Chondrocyte (in vitro differentiated cells): ENCODE results near the gene MYO7A. TPM values are rescaled to one million over a fixed set of nuclear protein-coding genes. Genes with fewer than 3 reads are reported as not detected.

Source experiments
- DNase-seq: peaks from one replicate; pipeline ENCODE4 v3.0.0; 2021; ENCODE audit warnings: mixed read lengths, low spot score
- H3K27ac Mint-ChIP-seq: one replicate; pipeline ENCODE4 v1.8.0; 2021; ENCODE audit warnings: mild to moderate bottlenecking, moderate library complexity, mixed read lengths; ENCODE audit not compliant: unreplicated experiment
- H3K27me3 Mint-ChIP-seq: 2 replicates; pipeline ENCODE4 v1.8.0; 2021; ENCODE audit warnings: low read depth, mixed read lengths
- H3K36me3 Mint-ChIP-seq: 2 replicates; pipeline ENCODE4 v1.8.0; 2021; ENCODE audit warnings: low read depth, mixed read lengths
- H3K4me1 Mint-ChIP-seq: 2 replicates; pipeline ENCODE4 v1.8.0; 2021; ENCODE audit warnings: low read depth, mild to moderate bottlenecking, mixed read lengths
- H3K4me3 Mint-ChIP-seq: one replicate; pipeline ENCODE4 v1.8.0; 2021; ENCODE audit warnings: mild to moderate bottlenecking, moderate library complexity, mixed read lengths; ENCODE audit not compliant: unreplicated experiment
- H3K9me3 Mint-ChIP-seq: 2 replicates; pipeline ENCODE4 v1.8.0; 2021; ENCODE audit warnings: low read depth, mixed read lengths
- total RNA-seq: library from RNA; stranded (reverse); gene quantifications from 3 replicates; pipeline ENCODE4 v1.2.1, GENCODE V29; 2021
- TF ChIP-seq, protein P1 (sequence below): fragments of 200-600 bp; sonication (generic); IDR thresholded peaks from 2 replicates; pipeline ENCODE4 v1.5.0; 2021; ENCODE audit warnings: antibody characterized with exemption, mild to moderate bottlenecking, moderate library complexity

The MYO7A gene
- total RNA-seq, 1 donor from 2014 or later: not detected

DNA sequence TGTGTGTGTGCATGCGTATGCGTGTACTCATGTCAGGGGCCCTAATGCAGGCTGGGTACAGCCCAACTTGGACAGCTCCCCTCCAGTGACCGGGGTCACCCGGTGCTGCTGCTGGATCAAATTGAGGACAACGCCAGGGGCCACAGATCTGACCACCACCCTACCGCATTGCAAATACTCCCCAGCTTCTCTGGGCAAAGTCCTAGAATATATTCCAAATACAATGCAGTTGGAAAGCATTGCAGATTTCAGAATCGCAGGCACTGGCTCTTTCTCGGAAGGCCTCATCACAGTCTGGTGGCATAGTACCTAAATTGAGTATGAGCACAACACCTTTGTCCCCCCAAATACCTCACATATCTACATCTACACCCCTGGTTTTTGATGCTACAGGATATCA, 43.2 kb downstream of the MYO7A start:
- DNase-seq: peak; percentile 54
- H3K4me1 Mint-ChIP-seq: peaks cover 6% of the 10 kb centered on the region
- peaks cover 2% of the 10 kb centered on the region for H3K27me3 Mint-ChIP-seq
- no peaks in the 10 kb centered on the region for H3K36me3 Mint-ChIP-seq
- no peak overlapping the region for H3K4me3 Mint-ChIP-seq
- H3K27ac Mint-ChIP-seq: no peak overlapping the region
- H3K9me3 Mint-ChIP-seq: no peaks in the 10 kb centered on the region
- TF ChIP-seq, protein P1, sequence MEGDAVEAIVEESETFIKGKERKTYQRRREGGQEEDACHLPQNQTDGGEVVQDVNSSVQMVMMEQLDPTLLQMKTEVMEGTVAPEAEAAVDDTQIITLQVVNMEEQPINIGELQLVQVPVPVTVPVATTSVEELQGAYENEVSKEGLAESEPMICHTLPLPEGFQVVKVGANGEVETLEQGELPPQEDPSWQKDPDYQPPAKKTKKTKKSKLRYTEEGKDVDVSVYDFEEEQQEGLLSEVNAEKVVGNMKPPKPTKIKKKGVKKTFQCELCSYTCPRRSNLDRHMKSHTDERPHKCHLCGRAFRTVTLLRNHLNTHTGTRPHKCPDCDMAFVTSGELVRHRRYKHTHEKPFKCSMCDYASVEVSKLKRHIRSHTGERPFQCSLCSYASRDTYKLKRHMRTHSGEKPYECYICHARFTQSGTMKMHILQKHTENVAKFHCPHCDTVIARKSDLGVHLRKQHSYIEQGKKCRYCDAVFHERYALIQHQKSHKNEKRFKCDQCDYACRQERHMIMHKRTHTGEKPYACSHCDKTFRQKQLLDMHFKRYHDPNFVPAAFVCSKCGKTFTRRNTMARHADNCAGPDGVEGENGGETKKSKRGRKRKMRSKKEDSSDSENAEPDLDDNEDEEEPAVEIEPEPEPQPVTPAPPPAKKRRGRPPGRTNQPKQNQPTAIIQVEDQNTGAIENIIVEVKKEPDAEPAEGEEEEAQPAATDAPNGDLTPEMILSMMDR: no peak

- no peak overlapping the region for H3K27ac Mint-ChIP-seq
- peak; percentile 73 for DNase-seq
- TF ChIP-seq, protein P1: no peak
- H3K36me3 Mint-ChIP-seq: no peaks in the 10 kb centered on the region
- no peak overlapping the region for H3K4me3 Mint-ChIP-seq
- H3K27me3 Mint-ChIP-seq: peaks cover 2% of the 10 kb centered on the region
- H3K4me1 Mint-ChIP-seq: peaks cover 6% of the 10 kb centered on the region
- no peaks in the 10 kb centered on the region for H3K9me3 Mint-ChIP-seq
Observed at GRCh38 chr11:77171885-77172665, 44.0 kb downstream of the MYO7A start.

GRCh38 chr11:77172666-77172982, 44.6 kb downstream of the MYO7A start:
- H3K4me1 Mint-ChIP-seq: peaks cover 6% of the 10 kb centered on the region
- no peak overlapping the region for H3K4me3 Mint-ChIP-seq
- H3K27ac Mint-ChIP-seq: no peak overlapping the region
- H3K36me3 Mint-ChIP-seq: no peaks in the 10 kb centered on the region
- H3K9me3 Mint-ChIP-seq: no peaks in the 10 kb centered on the region
- peak; percentile 86 for DNase-seq
- TF ChIP-seq, protein P1: no peak
- peaks cover 2% of the 10 kb centered on the region for H3K27me3 Mint-ChIP-seq

- no peaks in the 10 kb centered on the region for H3K27me3 Mint-ChIP-seq
- no peak overlapping the region for H3K4me3 Mint-ChIP-seq
- no peaks in the 10 kb centered on the region for H3K36me3 Mint-ChIP-seq
- H3K27ac Mint-ChIP-seq: no peak overlapping the region
- DNase-seq: peak; percentile 50
- H3K4me1 Mint-ChIP-seq: peaks cover 6% of the 10 kb centered on the region
- TF ChIP-seq, protein P1: no peak
- H3K9me3 Mint-ChIP-seq: no peaks in the 10 kb centered on the region
Observed at GRCh38 chr11:77173494-77173893, 45.4 kb downstream of the MYO7A start.

- H3K36me3 Mint-ChIP-seq: no peaks in the 10 kb centered on the region
- H3K4me1 Mint-ChIP-seq: peaks cover 6% of the 10 kb centered on the region
- H3K27me3 Mint-ChIP-seq: no peaks in the 10 kb centered on the region
- no peak overlapping the region for H3K27ac Mint-ChIP-seq
- TF ChIP-seq, protein P1: no peak
- peak; percentile 56 for DNase-seq
- H3K4me3 Mint-ChIP-seq: no peak overlapping the region
- H3K9me3 Mint-ChIP-seq: no peaks in the 10 kb centered on the region
Observed at GRCh38 chr11:77174559-77174958, 46.5 kb downstream of the MYO7A start.
